NCI-H146 treated with DMSO at 0.1 percent for 48 hours (cell line): ENCODE measurements around the gene RPP14.

ENCODE experiments used
- DNase-seq: peaks from one replicate; lab custom pipeline; 2025; ENCODE audit not compliant: unreplicated experiment; lab: John Stamatoyannopoulos, UW

The RPP14 gene

GRCh38 chr3:58291671-58292338 lies 14.2 kb upstream of the RPP14 start:
- no peak for DNase-seq

DNA sequence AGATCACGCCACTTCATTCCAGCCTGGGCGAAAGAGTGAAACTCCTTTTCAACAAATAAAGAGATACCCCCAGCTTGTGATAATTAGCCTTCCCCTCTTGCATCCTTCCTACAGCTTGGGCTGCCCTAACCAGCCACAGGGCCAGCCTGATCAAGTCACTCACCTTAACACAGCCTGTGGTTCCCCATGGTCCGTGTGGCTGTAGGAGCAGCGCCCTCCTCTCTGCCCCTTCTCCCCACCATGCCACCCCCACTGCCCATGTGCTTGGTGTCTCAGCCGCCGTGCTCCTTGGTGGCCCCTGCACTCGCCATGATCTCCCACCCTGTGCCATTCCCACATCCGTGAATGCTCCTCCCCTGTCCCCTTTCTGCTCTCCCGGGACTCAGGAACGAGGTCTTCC lies 13.2 kb upstream of the RPP14 start:
- DNase-seq: no peak

- no peak for DNase-seq
Observed at GRCh38 chr3:58293516-58293915, 12.5 kb upstream of the RPP14 start.

DNA sequence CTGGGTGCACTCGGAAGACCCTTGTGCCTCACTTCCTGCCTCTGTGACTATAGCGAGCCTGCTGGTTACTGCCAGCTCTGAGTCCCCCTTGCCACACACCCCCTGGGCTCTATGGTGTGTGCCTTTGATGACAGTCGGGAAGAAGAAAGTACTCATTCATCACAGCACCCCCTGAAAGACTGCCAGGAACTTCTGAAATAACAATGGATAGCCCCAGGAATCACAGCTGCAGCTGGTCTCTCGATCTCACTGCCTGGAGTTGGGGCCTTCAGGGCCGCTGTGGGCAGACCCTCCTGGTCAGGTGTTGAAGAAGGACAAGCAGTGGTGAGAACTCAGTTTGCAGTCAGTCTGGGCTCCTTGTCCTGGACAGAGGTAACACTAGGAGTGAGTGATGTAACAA lies 9.8 kb upstream of the RPP14 start:
- no peak for DNase-seq

GRCh38 chr3:58296843-58297242 lies 9.2 kb upstream of the RPP14 start:
- no peak for DNase-seq

DNA sequence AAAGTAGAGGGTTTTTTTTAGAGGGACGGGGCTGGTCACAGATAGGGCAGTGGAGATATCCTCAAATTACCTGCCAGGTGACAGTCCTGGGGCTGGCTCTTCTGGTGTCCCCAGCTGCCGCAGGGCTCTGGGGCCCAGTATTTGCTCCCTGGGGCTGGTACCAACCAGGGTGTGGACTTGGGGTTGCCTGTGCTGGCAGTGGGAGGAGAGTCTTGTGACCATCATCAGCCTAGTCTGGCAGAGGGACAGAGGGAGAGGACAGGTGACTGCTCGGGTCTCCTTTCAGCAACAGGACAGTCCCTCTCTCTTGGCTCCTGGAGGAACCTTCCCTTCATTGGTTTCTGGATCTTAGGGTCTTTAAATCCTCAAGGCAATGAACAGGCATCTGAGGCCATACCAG lies 7.9 kb upstream of the RPP14 start:
- DNase-seq: no peak

- DNase-seq: no peak
Observed at GRCh38 chr3:58299075-58299474, 7.0 kb upstream of the RPP14 start.

GRCh38 chr3:58299839-58300516 lies 6.1 kb upstream of the RPP14 start:
- DNase-seq: no peak

DNA sequence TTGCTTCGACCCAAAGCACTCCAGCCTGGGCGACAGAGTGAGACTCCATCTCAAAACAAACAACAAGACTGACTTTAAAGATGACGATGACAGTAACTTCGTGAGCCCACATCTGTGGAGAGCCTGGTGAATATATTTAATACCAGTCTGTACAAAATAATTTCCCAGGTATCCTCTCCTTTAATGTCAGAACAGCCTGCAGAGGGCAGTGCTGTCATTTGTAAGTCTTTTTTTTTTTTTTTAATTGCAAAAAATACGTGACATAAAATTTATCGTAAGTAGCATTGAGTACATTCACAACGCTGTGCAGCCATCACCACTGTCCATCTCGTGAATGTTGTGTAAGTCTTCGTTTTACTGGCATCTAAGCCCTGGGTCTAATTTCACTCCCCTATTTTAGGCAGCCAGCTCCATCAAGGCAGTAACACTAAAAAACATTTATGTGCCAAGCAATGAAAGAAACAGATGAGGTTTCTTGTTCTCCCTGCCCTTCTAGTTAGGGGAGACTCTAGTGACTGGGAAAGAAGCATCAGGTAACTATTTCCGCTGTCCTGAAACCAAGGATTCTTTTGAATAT lies 1.7 kb downstream of the RPP14 start:
- no peak for DNase-seq

GRCh38 chr3:58308728-58309127 lies 2.7 kb downstream of the RPP14 start:
- DNase-seq: no peak

DNA sequence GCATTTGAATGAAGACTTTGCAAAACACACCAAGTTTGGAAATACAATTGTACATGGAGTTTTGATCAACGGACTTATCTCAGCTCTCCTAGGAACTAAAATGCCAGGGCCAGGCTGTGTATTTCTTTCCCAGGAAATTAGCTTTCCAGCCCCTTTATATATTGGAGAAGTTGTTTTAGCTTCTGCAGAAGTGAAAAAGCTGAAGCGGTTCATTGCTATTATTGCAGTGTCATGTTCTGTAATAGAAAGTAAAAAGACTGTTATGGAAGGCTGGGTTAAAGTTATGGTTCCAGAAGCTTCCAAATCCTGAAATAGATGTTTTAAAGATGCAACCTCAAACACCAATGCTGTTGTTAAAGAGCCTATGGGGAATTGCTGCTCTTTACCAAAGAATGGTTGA lies 11.8 kb downstream of the RPP14 start:
- DNase-seq: no peak

DNA sequence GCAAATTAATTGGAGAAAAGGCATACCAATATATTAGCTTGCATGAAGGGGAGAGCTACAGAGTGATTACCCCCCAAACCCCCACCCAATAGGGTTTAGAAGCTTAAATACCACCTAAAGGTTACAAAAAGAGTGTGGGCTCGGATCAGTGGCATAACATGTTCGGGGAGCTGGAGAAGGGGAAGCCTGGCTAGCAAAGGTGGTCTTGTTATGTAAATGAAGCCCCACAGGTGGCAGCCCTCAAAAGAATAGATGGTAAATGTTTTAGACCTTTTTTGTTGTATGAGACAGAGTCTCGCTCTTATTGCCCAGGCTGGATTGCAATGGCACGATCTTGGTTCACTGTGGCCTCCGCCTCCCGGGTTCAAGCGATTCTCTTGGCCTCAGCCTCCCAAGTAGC lies 15.7 kb downstream of the RPP14 start:
- no peak for DNase-seq

GRCh38 chr3:58322793-58323192 lies 16.7 kb downstream of the RPP14 start:
- DNase-seq: no peak

DNA sequence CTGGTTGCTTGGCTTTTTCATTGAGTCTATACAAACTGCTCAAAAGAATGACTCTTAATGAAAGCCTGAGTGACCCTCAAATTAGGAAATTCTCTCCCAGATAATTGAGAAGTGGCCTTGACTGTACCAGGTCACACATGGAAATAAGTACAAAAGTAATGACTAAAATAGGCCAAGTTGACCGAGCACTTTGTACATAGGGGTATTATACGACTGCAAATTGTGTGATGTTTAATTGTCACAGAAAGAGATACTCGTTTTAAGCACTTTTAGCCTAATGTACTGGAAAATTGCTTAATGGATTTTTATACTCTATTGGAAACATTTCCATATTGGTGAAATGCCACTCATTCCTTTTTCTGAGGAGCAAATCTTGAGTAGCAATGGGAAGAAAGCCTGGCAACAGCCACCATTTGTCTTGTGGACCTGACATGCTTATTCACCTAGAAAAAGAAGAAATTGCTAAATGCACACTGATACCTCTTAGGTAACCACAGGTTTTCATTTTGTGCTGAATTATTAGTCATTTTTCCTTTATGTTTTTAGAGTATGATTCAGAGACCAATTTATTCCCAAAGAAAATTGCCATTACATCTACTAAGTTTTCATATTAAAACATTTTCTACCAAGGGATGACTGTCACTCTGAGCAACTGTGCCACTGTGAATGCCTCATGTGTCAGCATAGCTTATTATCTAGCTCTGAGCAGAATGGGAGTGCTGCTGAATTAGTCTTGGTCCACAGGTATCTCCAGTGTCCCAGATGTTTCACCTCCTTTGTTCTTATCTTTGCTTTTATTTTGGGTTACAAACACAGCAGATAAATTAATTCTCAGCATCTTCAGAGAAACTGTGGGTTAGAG lies 17.7 kb downstream of the RPP14 start:
- DNase-seq: no peak

DNA sequence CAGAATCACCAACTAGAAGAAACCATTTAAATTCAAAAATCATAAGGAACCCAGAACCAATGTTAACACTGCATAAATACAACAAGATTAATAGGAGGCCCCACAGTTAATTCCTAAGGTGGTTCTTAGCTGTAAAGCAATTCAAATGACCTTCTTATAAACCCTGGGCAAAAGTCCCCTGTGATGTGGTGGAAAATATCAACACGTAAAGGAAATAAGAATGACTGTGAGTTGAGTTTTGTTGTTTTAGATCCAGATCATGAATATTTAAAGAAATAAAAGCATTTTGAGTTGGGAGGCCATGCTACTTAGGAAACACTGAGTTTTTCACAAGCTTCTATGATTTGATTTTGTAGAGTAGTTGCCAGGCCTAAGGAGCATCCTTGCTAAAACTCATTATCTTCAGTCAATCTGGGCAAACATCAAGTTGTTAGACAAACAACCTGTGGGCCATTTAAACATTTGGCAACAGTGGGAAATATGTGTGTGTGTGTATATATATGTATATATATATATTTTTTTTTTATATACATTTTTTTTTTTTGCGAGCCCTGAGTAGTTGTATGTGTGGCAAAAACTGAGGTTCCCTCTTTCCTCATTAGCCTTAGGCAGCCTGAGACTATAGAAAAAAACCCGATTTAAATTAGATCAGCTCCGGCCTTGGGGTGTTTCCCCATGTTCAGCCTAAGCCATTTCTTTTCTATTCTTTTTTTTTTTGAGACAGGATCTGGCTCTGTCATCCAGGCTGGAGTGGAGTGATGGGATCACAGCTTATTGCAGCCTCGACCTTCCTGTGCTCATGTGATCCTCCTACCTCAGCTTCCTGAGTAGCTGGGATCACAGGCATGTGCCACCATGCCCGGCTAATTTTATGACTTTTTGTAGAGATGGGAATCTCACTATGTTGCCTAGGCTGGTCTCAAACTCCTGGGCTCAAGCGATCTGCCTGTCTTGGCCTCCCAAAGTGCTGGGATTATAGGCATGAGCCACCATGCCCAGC lies 18.6 kb downstream of the RPP14 start:
- no peak for DNase-seq

- no peak for DNase-seq
Observed at GRCh38 chr3:58325525-58325992, 19.5 kb downstream of the RPP14 start.

- no peak for DNase-seq
Observed at GRCh38 chr3:58326267-58326900, 20.3 kb downstream of the RPP14 start.

DNA sequence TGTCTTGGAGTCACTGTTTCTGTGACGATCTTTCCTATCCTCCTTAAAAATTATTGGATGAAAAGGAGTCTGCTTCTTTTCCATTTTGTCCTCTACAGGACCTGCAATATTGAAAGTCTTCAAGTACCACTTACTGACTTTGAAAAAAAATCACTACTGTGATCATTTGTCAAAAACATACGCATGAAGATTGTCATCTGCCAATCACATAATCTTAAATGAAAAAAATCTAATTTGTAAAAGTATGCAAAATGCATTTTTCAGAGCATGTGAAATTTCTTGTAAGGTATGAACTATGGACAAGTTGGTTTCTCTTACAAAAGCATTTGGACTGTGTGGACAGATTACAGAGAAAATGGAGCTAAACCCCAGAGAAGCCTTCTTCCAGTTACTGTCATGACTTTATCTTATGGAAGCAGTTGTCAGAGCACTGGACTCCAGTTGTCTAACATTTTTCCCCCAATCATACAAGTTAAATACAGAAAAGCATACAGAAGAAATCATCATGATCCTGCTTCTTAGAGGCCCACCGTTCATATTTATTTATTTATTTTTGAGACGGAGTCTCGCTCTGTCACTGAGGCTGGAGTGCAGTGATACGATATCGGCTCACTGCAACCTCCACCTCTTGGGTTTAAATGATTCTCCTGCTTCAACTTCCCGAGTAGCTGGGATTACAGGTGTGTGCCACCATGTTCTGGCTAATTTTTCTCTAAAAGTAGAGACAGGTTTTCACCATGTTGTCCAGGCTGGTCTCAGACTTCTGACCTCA lies 23.3 kb downstream of the RPP14 start:
- DNase-seq: no peak

GRCh38 chr3:58329922-58330413 lies 23.9 kb downstream of the RPP14 start:
- DNase-seq: no peak
